Liver (tissue), 3 donors: Measurements from ENCODE around the gene FAM13B.

Experiments
- EGR1 ChIP-seq, 2 donors: IDR thresholded peaks; 2 replicates each; pipeline ENCODE4 v1.6.1; 2016 to 2018; ENCODE audit warnings: antibody characterized with exemption in 2 of 2, low read depth in 2 of 2
- GABPA ChIP-seq, 2 donors: IDR thresholded peaks in 1 of 2; conservative IDR thresholded peaks in 1 of 2; 2 replicates each; pipeline ENCODE4 v1.6.1; 2016; ENCODE audit warnings: antibody characterized with exemption in 2 of 2, mild to moderate bottlenecking in 1 of 2, moderate library complexity in 1 of 2
- HNF4A ChIP-seq, 2 donors: conservative IDR thresholded peaks; 2 replicates each; pipeline ENCODE4 v1.6.1; 2016; ENCODE audit warnings: antibody characterized with exemption in 2 of 2, mild to moderate bottlenecking in 2 of 2
- TAF1 ChIP-seq: conservative IDR thresholded peaks from 2 replicates; pipeline ENCODE4 v1.6.1; 2016; ENCODE audit warnings: antibody characterized with exemption, mild to moderate bottlenecking
- TF ChIP-seq, protein P1 (sequence below): fragments of 150-350 bp; IDR thresholded peaks from 2 replicates; pipeline ENCODE4 v1.5.1; 2017; ENCODE audit warnings: improper control_type of control experiment, low read depth, low read length; ENCODE audit not compliant: missing input control
- TF ChIP-seq, protein P2 (sequence below): IDR thresholded peaks from 2 replicates; pipeline ENCODE4 v1.6.1; 2016; ENCODE audit warnings: antibody characterized with exemption
- TF ChIP-seq, protein P3 (sequence below): IDR thresholded peaks from 2 replicates; pipeline ENCODE4 v1.6.1; 2016; ENCODE audit warnings: antibody characterized with exemption
- donor health status: healthy.
- donor health status: healthy.

DNA sequence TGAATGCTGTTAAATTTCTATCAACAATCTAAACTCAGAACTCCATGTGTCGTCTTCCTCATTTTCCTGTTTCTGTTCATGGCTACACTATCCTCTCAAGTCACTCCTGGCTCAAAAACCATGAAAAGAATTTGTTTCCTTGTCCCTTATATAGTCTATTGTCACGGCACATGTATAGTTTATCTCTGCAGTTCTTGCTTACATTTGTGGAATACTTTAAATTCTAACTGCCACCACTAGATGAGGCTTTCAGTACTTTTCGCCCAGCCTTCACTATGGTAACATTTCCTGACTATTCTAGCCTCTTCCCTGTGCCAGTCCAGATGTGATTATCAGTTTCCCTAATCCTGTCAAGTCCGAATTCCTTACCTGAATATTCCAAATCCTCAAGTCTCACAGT is 109.0 kb downstream of the FAM13B start:
- TF ChIP-seq HNF4A (conservative IDR thresholded peaks at IDR 0.05) (no peak), GABPA (IDR thresholded peaks at IDR 0.05 in 1 of 2, conservative IDR thresholded peaks at IDR 0.05 in 1 of 2) (no peak), EGR1 (IDR thresholded peaks at IDR 0.05; ENCODE audit: low read depth in 2 of 2) (no peak), TAF1 (no peak)
- TF ChIP-seq, protein P1, sequence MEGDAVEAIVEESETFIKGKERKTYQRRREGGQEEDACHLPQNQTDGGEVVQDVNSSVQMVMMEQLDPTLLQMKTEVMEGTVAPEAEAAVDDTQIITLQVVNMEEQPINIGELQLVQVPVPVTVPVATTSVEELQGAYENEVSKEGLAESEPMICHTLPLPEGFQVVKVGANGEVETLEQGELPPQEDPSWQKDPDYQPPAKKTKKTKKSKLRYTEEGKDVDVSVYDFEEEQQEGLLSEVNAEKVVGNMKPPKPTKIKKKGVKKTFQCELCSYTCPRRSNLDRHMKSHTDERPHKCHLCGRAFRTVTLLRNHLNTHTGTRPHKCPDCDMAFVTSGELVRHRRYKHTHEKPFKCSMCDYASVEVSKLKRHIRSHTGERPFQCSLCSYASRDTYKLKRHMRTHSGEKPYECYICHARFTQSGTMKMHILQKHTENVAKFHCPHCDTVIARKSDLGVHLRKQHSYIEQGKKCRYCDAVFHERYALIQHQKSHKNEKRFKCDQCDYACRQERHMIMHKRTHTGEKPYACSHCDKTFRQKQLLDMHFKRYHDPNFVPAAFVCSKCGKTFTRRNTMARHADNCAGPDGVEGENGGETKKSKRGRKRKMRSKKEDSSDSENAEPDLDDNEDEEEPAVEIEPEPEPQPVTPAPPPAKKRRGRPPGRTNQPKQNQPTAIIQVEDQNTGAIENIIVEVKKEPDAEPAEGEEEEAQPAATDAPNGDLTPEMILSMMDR = no peak
- TF ChIP-seq, protein P2, sequence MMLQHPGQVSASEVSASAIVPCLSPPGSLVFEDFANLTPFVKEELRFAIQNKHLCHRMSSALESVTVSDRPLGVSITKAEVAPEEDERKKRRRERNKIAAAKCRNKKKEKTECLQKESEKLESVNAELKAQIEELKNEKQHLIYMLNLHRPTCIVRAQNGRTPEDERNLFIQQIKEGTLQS = no peak
- TF ChIP-seq, protein P3, sequence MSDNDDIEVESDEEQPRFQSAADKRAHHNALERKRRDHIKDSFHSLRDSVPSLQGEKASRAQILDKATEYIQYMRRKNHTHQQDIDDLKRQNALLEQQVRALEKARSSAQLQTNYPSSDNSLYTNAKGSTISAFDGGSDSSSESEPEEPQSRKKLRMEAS = no peak
